ENCODE measurements around the gene ZSCAN25. TPM values are rescaled to one million over a fixed set of nuclear protein-coding genes. Genes with fewer than 3 reads are reported as not detected.
"Not testable (repeated sequence)": the region's sequence is repeated elsewhere in the genome, so short reads cannot be mapped to it uniquely, and the experiment has no call there.

ZSCAN25 gene
- total and polyA plus RNA-seq, 4 experiments from 2014 or later, result 10.2 to 43.1 (median 29.4) TPM

GRCh38 chr7:99643464-99643863 is 26.7 kb downstream of the ZSCAN25 start:
- intact Hi-C loops (cut with micrococcal nuclease), result no loop called here
- H3K27me3 Mint-ChIP-seq, result no peaks in the 10 kb centered on the region

DNA sequence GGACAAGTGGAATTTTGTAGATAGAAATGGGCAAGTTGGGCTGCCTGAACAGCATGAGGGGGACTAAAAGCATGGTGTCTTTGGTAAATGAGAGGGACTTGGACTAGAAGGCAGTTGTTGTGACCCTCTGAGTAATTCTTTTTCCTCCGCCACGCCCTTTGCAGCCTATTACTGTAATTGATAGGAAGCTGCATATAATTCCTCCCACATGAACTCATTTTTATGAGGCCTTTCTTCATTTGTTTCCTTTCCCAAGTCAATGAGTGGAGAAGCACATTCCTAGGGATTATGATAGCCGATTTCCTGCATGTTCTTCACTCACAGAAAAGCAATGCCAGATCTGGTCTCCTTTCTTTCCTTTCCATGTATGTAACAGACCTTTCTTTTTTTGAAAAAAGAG is 27.7 kb downstream of the ZSCAN25 start:
- H3K9me3 ChIP-seq (ENCODE audit: control insufficient read depth in 1 of 2, low read length in 2 of 2), result no peaks in the 10 kb centered on the region
- no peak overlapping the region for H3K4me3 ChIP-seq (ENCODE audit: low read length in 2 of 2)
- H3K27me3 ChIP-seq (ENCODE audit: insufficient read depth, low read length), result no peaks in the 10 kb centered on the region
- no peaks in the 10 kb centered on the region for H3K36me3 ChIP-seq (ENCODE audit: insufficient read depth, low read length)
- no peaks in the 10 kb centered on the region for H3K9me3 Mint-ChIP-seq
- POLR2A ChIA-PET (ENCODE audit: partially characterized antibody), result no interaction called here
- no peak overlapping the region for H3K27ac ChIP-seq (ENCODE audit: low read depth, low read length)
- peak overlapping the region in 1 of 7 donors; percentile 11 for H3K27ac Mint-ChIP-seq
- H3K36me3 Mint-ChIP-seq, result peaks cover 45 to 59% of the 10 kb centered on the region in 2 donors
- CTCF ChIA-PET (ENCODE audit: partially characterized antibody), result no interaction called here
- no peak for DNase-seq
- intact Hi-C loops (cut with micrococcal nuclease), result no loop called here
- H3K4me1 Mint-ChIP-seq, result peaks cover 0 to 6% (median 0%) of the 10 kb centered on the region in 4 donors
- no peak overlapping the region for H3K4me3 Mint-ChIP-seq
- H3K27me3 Mint-ChIP-seq, result no peaks in the 10 kb centered on the region
- H3K4me1 ChIP-seq (ENCODE audit: insufficient read depth, low read length), result no peaks in the 10 kb centered on the region

More at GRCh38 chr7:99643464-99643863, 26.7 kb downstream of the ZSCAN25 start:
- H3K4me3 ChIP-seq (ENCODE audit: low read length in 2 of 2), result no peak overlapping the region
- no peaks in the 10 kb centered on the region for H3K9me3 ChIP-seq (ENCODE audit: control insufficient read depth in 1 of 2, low read length in 2 of 2)
- no peak overlapping the region for H3K27ac ChIP-seq (ENCODE audit: low read depth, low read length)
- ChIA-PET CTCF (ENCODE audit: partially characterized antibody) (interaction anchor here (0.6 kb wide), 1 partner anchor 378 kb away, joined by 4 read pairs; no protein-coding TSS in a partner anchor), POLR2A (ENCODE audit: partially characterized antibody) (no interaction called here)
- H3K4me1 ChIP-seq (ENCODE audit: insufficient read depth, low read length), result no peaks in the 10 kb centered on the region
- no peak for DNase-seq
- H3K4me1 Mint-ChIP-seq, result peaks cover 0 to 6% (median 0%) of the 10 kb centered on the region in 4 donors
- no peaks in the 10 kb centered on the region for H3K27me3 ChIP-seq (ENCODE audit: insufficient read depth, low read length)
- H3K36me3 ChIP-seq (ENCODE audit: insufficient read depth, low read length), result no peaks in the 10 kb centered on the region
- no peak overlapping the region for H3K4me3 Mint-ChIP-seq
- H3K36me3 Mint-ChIP-seq, result peaks cover 46 to 59% of the 10 kb centered on the region in 2 donors
- no peak overlapping the region for H3K27ac Mint-ChIP-seq
- no peaks in the 10 kb centered on the region for H3K9me3 Mint-ChIP-seq

DNA sequence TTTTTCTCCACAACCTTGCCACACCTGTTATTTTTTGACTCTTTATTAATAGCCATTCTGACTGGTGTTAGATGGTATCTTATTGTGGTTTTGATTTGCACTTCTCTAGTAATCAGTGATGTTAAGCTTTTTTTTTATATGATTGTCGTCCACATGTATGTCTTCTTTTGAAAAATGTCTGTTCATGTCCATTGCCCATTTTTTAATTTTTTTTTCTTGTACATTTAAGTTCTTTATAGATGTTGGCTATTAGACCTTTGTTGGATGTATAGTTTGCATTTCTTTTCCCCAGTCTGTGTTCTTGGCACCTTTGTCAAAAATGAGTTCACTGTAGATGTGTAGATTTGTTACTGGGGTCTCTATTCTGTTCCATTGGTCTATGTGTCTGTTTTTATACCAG is 28.8 kb downstream of the ZSCAN25 start:
- no peak for DNase-seq
- Mint-ChIP-seq H3K36me3 (peaks cover 48 to 61% of the 10 kb centered on the region in 2 donors), H3K27ac (no peak overlapping the region), H3K27me3 (no peaks in the 10 kb centered on the region), H3K9me3 (no peaks in the 10 kb centered on the region), H3K4me1 (peaks cover 0 to 6% (median 0%) of the 10 kb centered on the region in 4 donors), H3K4me3 (no peak overlapping the region)
- ChIA-PET CTCF (ENCODE audit: partially characterized antibody) (no interaction called here), POLR2A (ENCODE audit: partially characterized antibody) (no interaction called here)
- intact Hi-C loops (cut with micrococcal nuclease), result no loop called here
- no peaks in the 10 kb centered on the region for H3K27me3 ChIP-seq (ENCODE audit: insufficient read depth, low read length)
- H3K36me3 ChIP-seq (ENCODE audit: insufficient read depth, low read length), result no peaks in the 10 kb centered on the region
- H3K4me1 ChIP-seq (ENCODE audit: insufficient read depth, low read length), result no peaks in the 10 kb centered on the region
- no peak overlapping the region for H3K4me3 ChIP-seq (ENCODE audit: low read length in 2 of 2)
- H3K9me3 ChIP-seq (ENCODE audit: control insufficient read depth in 1 of 2, low read length in 2 of 2), result no peaks in the 10 kb centered on the region
- H3K27ac ChIP-seq (ENCODE audit: low read depth, low read length), result no peak overlapping the region

DNA sequence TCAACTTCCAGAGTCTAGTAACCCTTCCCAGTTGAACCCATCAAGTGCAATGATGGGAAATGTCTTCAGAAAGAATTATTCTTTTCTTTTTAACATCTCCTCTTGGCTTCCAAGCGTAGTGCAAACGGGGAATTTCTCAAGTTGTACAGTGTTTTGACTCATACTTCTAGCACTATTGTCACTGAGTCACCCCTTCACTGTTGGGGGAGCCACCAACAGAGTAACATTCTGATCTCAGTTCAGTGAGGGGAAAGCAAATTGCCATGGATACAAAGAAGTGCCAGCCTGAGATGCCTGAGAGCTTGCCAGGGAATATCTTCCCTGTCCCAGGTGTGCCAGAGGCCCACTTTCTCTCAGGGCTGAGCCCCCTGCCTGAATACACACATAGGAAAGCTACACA is 32.1 kb downstream of the ZSCAN25 start:
- H3K9me3 Mint-ChIP-seq, result peaks cover 0 to 2% (median 0%) of the 10 kb centered on the region in 8 donors
- Histone ChIP-seq H3K27me3 (ENCODE audit: insufficient read depth, low read length) (no peaks in the 10 kb centered on the region), H3K4me3 (ENCODE audit: low read length in 2 of 2) (no peak overlapping the region), H3K4me1 (ENCODE audit: insufficient read depth, low read length) (no peaks in the 10 kb centered on the region), H3K9me3 (ENCODE audit: control insufficient read depth in 1 of 2, low read length in 2 of 2) (no peaks in the 10 kb centered on the region), H3K27ac (ENCODE audit: low read depth, low read length) (no peak overlapping the region), H3K36me3 (ENCODE audit: insufficient read depth, low read length) (no peaks in the 10 kb centered on the region)
- intact Hi-C loops (cut with micrococcal nuclease), result no loop called here
- no peak for DNase-seq
- H3K4me1 Mint-ChIP-seq, result peaks cover 0 to 5% (median under 1%) of the 10 kb centered on the region in 4 donors
- H3K4me3 Mint-ChIP-seq, result no peak overlapping the region
- H3K36me3 Mint-ChIP-seq, result peaks cover 51 to 52% of the 10 kb centered on the region in 2 donors
- H3K27ac Mint-ChIP-seq, result no peak overlapping the region
- no peaks in the 10 kb centered on the region for H3K27me3 Mint-ChIP-seq
- CTCF ChIA-PET (ENCODE audit: partially characterized antibody), result no interaction called here
- POLR2A ChIA-PET (ENCODE audit: partially characterized antibody), result no interaction called here

GRCh38 chr7:99651290-99651689 is 34.5 kb downstream of the ZSCAN25 start:
- H3K4me3 Mint-ChIP-seq, result no peak overlapping the region
- H3K36me3 ChIP-seq (ENCODE audit: insufficient read depth, low read length), result no peaks in the 10 kb centered on the region
- H3K27me3 Mint-ChIP-seq, result no peaks in the 10 kb centered on the region
- peaks cover 41 to 45% of the 10 kb centered on the region in 2 donors for H3K36me3 Mint-ChIP-seq
- no peaks in the 10 kb centered on the region for H3K9me3 ChIP-seq (ENCODE audit: control insufficient read depth in 1 of 2, low read length in 2 of 2)
- H3K4me1 ChIP-seq (ENCODE audit: insufficient read depth, low read length), result no peaks in the 10 kb centered on the region
- CTCF ChIA-PET (ENCODE audit: partially characterized antibody), result no interaction called here
- H3K27ac ChIP-seq (ENCODE audit: low read depth, low read length), result no peak overlapping the region
- peaks cover 0 to 7% (median 0%) of the 10 kb centered on the region in 8 donors for H3K9me3 Mint-ChIP-seq
- H3K4me1 Mint-ChIP-seq, result peaks cover 0 to 5% (median under 1%) of the 10 kb centered on the region in 4 donors
- no peak for DNase-seq
- H3K4me3 ChIP-seq (ENCODE audit: low read length in 2 of 2), result no peak overlapping the region
- no peak overlapping the region for H3K27ac Mint-ChIP-seq
- intact Hi-C loops (cut with micrococcal nuclease), result no loop called here
- H3K27me3 ChIP-seq (ENCODE audit: insufficient read depth, low read length), result no peaks in the 10 kb centered on the region
- POLR2A ChIA-PET (ENCODE audit: partially characterized antibody), result no interaction called here

GRCh38 chr7:99652671-99653070 is 35.9 kb downstream of the ZSCAN25 start:
- Mint-ChIP-seq H3K36me3 (peaks cover 39 to 40% of the 10 kb centered on the region in 2 donors), H3K4me1 (peaks cover 3 to 6% (median 5%) of the 10 kb centered on the region in 4 donors), H3K27me3 (no peaks in the 10 kb centered on the region), H3K27ac (peak overlapping the region in 1 of 7 donors; percentile 48), H3K4me3 (no peak overlapping the region), H3K9me3 (peaks cover 0 to 7% (median 0%) of the 10 kb centered on the region in 8 donors)
- Histone ChIP-seq H3K9me3 (ENCODE audit: control insufficient read depth in 1 of 2, low read length in 2 of 2) (no peaks in the 10 kb centered on the region), H3K4me3 (ENCODE audit: low read length in 2 of 2) (no peak overlapping the region), H3K27me3 (ENCODE audit: insufficient read depth, low read length) (no peaks in the 10 kb centered on the region), H3K36me3 (ENCODE audit: insufficient read depth, low read length) (no peaks in the 10 kb centered on the region), H3K27ac (ENCODE audit: low read depth, low read length) (no peak overlapping the region), H3K4me1 (ENCODE audit: insufficient read depth, low read length) (no peaks in the 10 kb centered on the region)
- POLR2A ChIA-PET (ENCODE audit: partially characterized antibody), result no interaction called here
- CTCF ChIA-PET (ENCODE audit: partially characterized antibody), result no interaction called here
- intact Hi-C loops (cut with micrococcal nuclease), result no loop called here
- no peak for DNase-seq

DNA sequence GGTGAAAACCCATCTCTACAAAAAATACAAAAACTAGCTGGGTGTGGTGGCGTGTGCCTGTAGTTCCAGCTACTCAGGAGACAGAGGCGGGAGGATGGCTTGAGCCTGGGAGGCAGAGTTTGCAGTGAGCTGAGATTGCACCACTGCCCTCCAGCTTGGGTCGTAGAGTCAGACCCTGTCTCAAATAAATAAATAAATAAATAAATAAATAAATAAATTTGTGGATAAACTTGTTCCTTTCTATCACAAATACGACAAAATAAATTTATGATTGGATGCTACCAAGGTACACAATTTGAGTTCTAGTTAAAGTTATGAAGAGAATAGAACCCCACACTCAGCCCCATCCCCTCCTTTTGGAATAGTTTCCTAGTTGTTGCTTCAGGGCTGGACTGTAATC is 36.5 kb downstream of the ZSCAN25 start:
- H3K9me3 Mint-ChIP-seq; H3K4me1 Mint-ChIP-seq; intact Hi-C loops (cut with micrococcal nuclease); H3K36me3 ChIP-seq (ENCODE audit: insufficient read depth, low read length); H3K27me3 ChIP-seq (ENCODE audit: insufficient read depth, low read length); H3K4me3 Mint-ChIP-seq; H3K27me3 Mint-ChIP-seq; H3K4me3 ChIP-seq (ENCODE audit: low read length in 2 of 2); CTCF ChIA-PET (ENCODE audit: partially characterized antibody); H3K27ac ChIP-seq (ENCODE audit: low read depth, low read length); DNase-seq; POLR2A ChIA-PET (ENCODE audit: partially characterized antibody); H3K27ac Mint-ChIP-seq; H3K9me3 ChIP-seq (ENCODE audit: control insufficient read depth in 1 of 2, low read length in 2 of 2); H3K4me1 ChIP-seq (ENCODE audit: insufficient read depth, low read length): not testable (repeated sequence)
- H3K36me3 Mint-ChIP-seq, result peaks cover 38% of the 10 kb centered on the region in 2 donors

GRCh38 chr7:99653754-99654153 is 37.0 kb downstream of the ZSCAN25 start:
- H3K36me3 ChIP-seq (ENCODE audit: insufficient read depth, low read length), result no peaks in the 10 kb centered on the region
- no peak overlapping the region for H3K4me3 ChIP-seq (ENCODE audit: low read length in 2 of 2)
- no peaks in the 10 kb centered on the region for H3K27me3 ChIP-seq (ENCODE audit: insufficient read depth, low read length)
- CTCF ChIA-PET (ENCODE audit: partially characterized antibody), result no interaction called here
- Mint-ChIP-seq H3K27ac (no peak overlapping the region), H3K27me3 (no peaks in the 10 kb centered on the region), H3K36me3 (peaks cover 37 to 41% of the 10 kb centered on the region in 2 donors), H3K4me1 (peaks cover 3 to 6% (median 5%) of the 10 kb centered on the region in 4 donors), H3K9me3 (peaks cover 0 to 7% (median 1%) of the 10 kb centered on the region in 8 donors), H3K4me3 (no peak overlapping the region)
- no peaks in the 10 kb centered on the region for H3K9me3 ChIP-seq (ENCODE audit: control insufficient read depth in 1 of 2, low read length in 2 of 2)
- intact Hi-C loops (cut with micrococcal nuclease), result no loop called here
- H3K27ac ChIP-seq (ENCODE audit: low read depth, low read length), result no peak overlapping the region
- no peaks in the 10 kb centered on the region for H3K4me1 ChIP-seq (ENCODE audit: insufficient read depth, low read length)
- POLR2A ChIA-PET (ENCODE audit: partially characterized antibody), result no interaction called here
- DNase-seq, result no peak

Measured in CD4-positive, alpha-beta memory T cell (primary cell).